ENCODE results near the gene IL1RAPL1.
"Not testable (repeated sequence)": the region's sequence is repeated elsewhere in the genome, so short reads cannot be mapped to it uniquely, and the experiment has no call there.

IL1RAPL1 gene

GRCh38 chrX:29275928-29276327 lies 688.7 kb downstream of the IL1RAPL1 start:
- no peak for DNase-seq (ENCODE audit: low spot score)

- DNase-seq (ENCODE audit: low spot score) = no peak
These were observed 694.0 kb downstream of the IL1RAPL1 start for GRCh38 chrX:29281078-29281742.

- DNase-seq (ENCODE audit: low spot score) = no peak
These were observed 698.4 kb downstream of the IL1RAPL1 start for GRCh38 chrX:29285664-29286063.

- DNase-seq (ENCODE audit: low spot score) = no peak
These were observed 708.9 kb downstream of the IL1RAPL1 start for GRCh38 chrX:29295987-29296680.

GRCh38 chrX:29297171-29297800 lies 710.0 kb downstream of the IL1RAPL1 start:
- DNase-seq (ENCODE audit: low spot score) = no peak

GRCh38 chrX:29299684-29300083 lies 712.4 kb downstream of the IL1RAPL1 start:
- DNase-seq (ENCODE audit: low spot score) = no peak

GRCh38 chrX:29308726-29309125 lies 721.5 kb downstream of the IL1RAPL1 start:
- DNase-seq (ENCODE audit: low spot score) = no peak

GRCh38 chrX:29315931-29316330 lies 728.7 kb downstream of the IL1RAPL1 start:
- DNase-seq (ENCODE audit: low spot score) = no peak

GRCh38 chrX:29318012-29318411 lies 730.8 kb downstream of the IL1RAPL1 start:
- no peak for DNase-seq (ENCODE audit: low spot score)

- not testable (repeated sequence) for DNase-seq (ENCODE audit: low spot score)
These were observed 745.2 kb downstream of the IL1RAPL1 start for GRCh38 chrX:29332429-29332828.

GRCh38 chrX:29333091-29333490 lies 745.8 kb downstream of the IL1RAPL1 start:
- not testable (repeated sequence) for DNase-seq (ENCODE audit: low spot score)

- no peak for DNase-seq (ENCODE audit: low spot score)
These were observed 761.0 kb downstream of the IL1RAPL1 start for GRCh38 chrX:29348288-29348687.

- no peak for DNase-seq (ENCODE audit: low spot score)
These were observed 772.0 kb downstream of the IL1RAPL1 start for GRCh38 chrX:29359276-29359675.

- DNase-seq (ENCODE audit: low spot score) = not testable (repeated sequence)
These were observed 787.5 kb downstream of the IL1RAPL1 start for GRCh38 chrX:29374765-29375164.

GRCh38 chrX:29376584-29376983 lies 789.3 kb downstream of the IL1RAPL1 start:
- no peak for DNase-seq (ENCODE audit: low spot score)

GRCh38 chrX:29382811-29383210 lies 795.6 kb downstream of the IL1RAPL1 start:
- DNase-seq (ENCODE audit: low spot score) = no peak

GRCh38 chrX:29388509-29388908 lies 801.3 kb downstream of the IL1RAPL1 start:
- no peak for DNase-seq (ENCODE audit: low spot score)

- DNase-seq (ENCODE audit: low spot score) = no peak
These were observed 810.3 kb downstream of the IL1RAPL1 start for GRCh38 chrX:29397506-29397905.

- DNase-seq (ENCODE audit: low spot score) = no peak
These were observed 820.1 kb downstream of the IL1RAPL1 start for GRCh38 chrX:29407357-29407756.

- DNase-seq (ENCODE audit: low spot score) = no peak
These were observed 832.7 kb downstream of the IL1RAPL1 start for GRCh38 chrX:29419774-29420553.

GRCh38 chrX:29422034-29422433 lies 834.8 kb downstream of the IL1RAPL1 start:
- DNase-seq (ENCODE audit: low spot score) = no peak

GRCh38 chrX:29431895-29432294 lies 844.6 kb downstream of the IL1RAPL1 start:
- DNase-seq (ENCODE audit: low spot score) = no peak

Measured in putamen (tissue), 1 donor.